ENCODE results near the gene LMO1. TPM values are rescaled to one million over a fixed set of nuclear protein-coding genes. Genes with fewer than 3 reads are reported as not detected.

LMO1 gene
- total and polyA plus RNA-seq, 9 of the 15 experiments (the other 6 are each of a cell fraction or from before 2014, with no cell fraction given) = not detected

DNA sequence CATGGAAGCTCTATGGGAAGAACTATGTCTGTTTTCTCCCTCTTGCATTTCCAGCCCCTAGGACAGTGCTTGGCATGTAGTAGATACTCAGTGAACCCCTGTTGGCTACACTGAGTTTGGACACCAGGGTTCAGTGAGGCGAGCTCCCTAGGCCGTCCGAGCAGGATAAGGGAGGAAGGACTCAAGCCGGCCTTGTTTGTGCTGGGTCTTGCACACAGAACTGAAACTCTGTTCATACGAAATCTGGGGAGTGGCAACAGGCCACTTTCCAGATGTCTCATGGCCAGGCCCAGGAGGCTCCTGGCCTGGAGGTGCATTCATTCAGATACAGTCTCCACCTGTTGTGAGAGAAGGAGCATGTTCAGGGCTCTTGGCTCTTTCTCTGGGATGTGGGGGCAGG lies 23.6 kb upstream of the LMO1 start:
- H3K4me3 ChIP-seq = no peak overlapping the region
- no peak overlapping the region for H3K9ac ChIP-seq (ENCODE audit: insufficient read depth in 1 of 2, low read depth in 2 of 2, low read length in 2 of 2)
- H3K9me3 ChIP-seq (replicated peaks; ENCODE audit: control insufficient read depth, insufficient read depth, low read depth, low read length) = no peaks in the 10 kb centered on the region
- no peak for FAIRE-seq
- H3K27me3 ChIP-seq (ENCODE audit: control insufficient read depth in 2 of 2, insufficient read depth in 2 of 2, low read length in 2 of 2) = peaks cover 11 to 46% of the 10 kb centered on the region in 2 experiments
- no peak overlapping the region for H2AFZ ChIP-seq (ENCODE audit: low read depth, low read length)
- no peak for ATAC-seq
- TF ChIP-seq SMARCA5 (IDR thresholded peaks at IDR 0.05) (no peak), MYBL2 (IDR thresholded peaks at IDR 0.05; ENCODE audit: low read depth) (no peak), MYBL2 (CRISPR knock-in tag; IDR thresholded peaks at IDR 0.05; ENCODE audit: borderline replicate concordance) (no peak), RFX1 (IDR thresholded peaks at IDR 0.05) (no peak)
- TF ChIP-seq, protein P1, sequence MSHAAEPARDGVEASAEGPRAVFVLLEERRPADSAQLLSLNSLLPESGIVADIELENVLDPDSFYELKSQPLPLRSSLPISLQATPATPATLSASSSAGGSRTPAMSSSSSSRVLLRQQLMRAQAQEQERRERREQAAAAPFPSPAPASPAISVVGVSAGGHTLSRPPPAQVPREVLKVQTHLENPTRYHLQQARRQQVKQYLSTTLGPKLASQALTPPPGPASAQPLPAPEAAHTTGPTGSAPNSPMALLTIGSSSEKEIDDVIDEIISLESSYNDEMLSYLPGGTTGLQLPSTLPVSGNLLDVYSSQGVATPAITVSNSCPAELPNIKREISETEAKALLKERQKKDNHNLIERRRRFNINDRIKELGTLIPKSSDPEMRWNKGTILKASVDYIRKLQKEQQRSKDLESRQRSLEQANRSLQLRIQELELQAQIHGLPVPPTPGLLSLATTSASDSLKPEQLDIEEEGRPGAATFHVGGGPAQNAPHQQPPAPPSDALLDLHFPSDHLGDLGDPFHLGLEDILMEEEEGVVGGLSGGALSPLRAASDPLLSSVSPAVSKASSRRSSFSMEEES (CRISPR knock-in tag; IDR thresholded peaks at IDR 0.05) = no peak
- ChIA-PET CTCF (ENCODE audit: low intra/inter-chr PET ratio) (no interaction called here), POLR2A (no interaction called here)
- no peaks in the 10 kb centered on the region; a peak in 1 of 5 replicates for H3K4me1 ChIP-seq (replicated peaks in 1 of 2; ENCODE audit: control insufficient read depth in 2 of 2, insufficient read depth in 2 of 2, low read length in 2 of 2)
- no peaks in the 10 kb centered on the region for H3K9me1 ChIP-seq (ENCODE audit: control insufficient read depth, insufficient read depth, low read length)
- WGBS (ENCODE audit: insufficient coverage, low coverage, missing lambda C conversion rate) = 4% methylated on average over 4 of the region's 5 CpGs
- H3K4me2 ChIP-seq (ENCODE audit: insufficient read depth, low read length) = no peak overlapping the region
- H3K27ac ChIP-seq (ENCODE audit: extremely low read depth, low read depth, low read length) = no peak overlapping the region
- no peak for DNase-seq (ENCODE audit: extremely low read depth in 1 of 4, low spot score in 3 of 4)
- no peaks in the 10 kb centered on the region for H3K36me3 ChIP-seq (ENCODE audit: control insufficient read depth, insufficient read depth, low read length)
- intact Hi-C loops (cut with micrococcal nuclease) (no loop called here), in situ Hi-C loops (cut with MboI) (no loop called here)
- no peaks in the 10 kb centered on the region for H3K79me2 ChIP-seq (ENCODE audit: control insufficient read depth, insufficient read depth, low read length)
- H4K20me1 ChIP-seq (replicated peaks; ENCODE audit: control insufficient read depth, insufficient read depth, low read length) = 0 out of 2 replicates have a peak, but pooled peaks cover 3% of the 10 kb centered on the region
- no TSS peak for BruUV-seq (replicated peaks)

DNA sequence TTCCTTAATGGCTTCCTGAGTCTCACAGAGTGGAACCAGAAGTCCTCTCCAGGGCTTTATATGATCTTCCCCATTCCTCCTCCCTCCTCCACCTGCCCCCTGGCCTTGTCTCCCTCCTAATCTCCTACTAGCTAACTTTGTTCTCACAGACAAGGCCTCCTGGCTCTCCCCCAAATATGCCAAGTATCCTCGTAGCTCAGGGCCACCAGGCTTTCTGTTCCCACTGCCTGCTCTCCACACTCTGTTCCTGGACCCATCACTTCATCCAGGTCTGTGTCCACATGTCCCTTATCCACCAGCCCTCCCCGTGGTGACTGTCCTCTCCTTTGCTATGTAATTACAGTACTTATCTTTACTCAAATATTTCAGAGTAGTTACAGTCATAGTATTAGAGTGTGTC lies 23.2 kb upstream of the LMO1 start:
- H3K9me1 ChIP-seq (ENCODE audit: control insufficient read depth, insufficient read depth, low read length) = no peaks in the 10 kb centered on the region
- in situ Hi-C loops (cut with MboI) = no loop called here
- 0% methylated on average over 2 of the region's 2 CpGs for WGBS (ENCODE audit: insufficient coverage, low coverage, missing lambda C conversion rate)
- no peak for TF ChIP-seq RBM17 (IDR thresholded peaks at IDR 0.05; ENCODE audit: borderline replicate concordance, low read depth, low read length)
- TF ChIP-seq SNIP1 (IDR thresholded peaks at IDR 0.05; ENCODE audit: low read depth) = no peak
- TF ChIP-seq ZBTB8A (IDR thresholded peaks at IDR 0.05; ENCODE audit: partially characterized antibody) = no peak
- no peak for TF ChIP-seq SAP30 (IDR thresholded peaks at IDR 0.05; ENCODE audit: borderline replicate concordance, insufficient read depth, low read depth, low read length, poor library complexity, severe bottlenecking)
- no peak for TF ChIP-seq SIRT6 (IDR thresholded peaks at IDR 0.05; ENCODE audit: low read depth, low read length)
- TF ChIP-seq ZNF778 (CRISPR knock-in tag; IDR thresholded peaks at IDR 0.05) = no peak
- no peak for TF ChIP-seq RBM25 (IDR thresholded peaks at IDR 0.05; ENCODE audit: low read depth, low read length, severe bottlenecking)
- TF ChIP-seq, protein P2, sequence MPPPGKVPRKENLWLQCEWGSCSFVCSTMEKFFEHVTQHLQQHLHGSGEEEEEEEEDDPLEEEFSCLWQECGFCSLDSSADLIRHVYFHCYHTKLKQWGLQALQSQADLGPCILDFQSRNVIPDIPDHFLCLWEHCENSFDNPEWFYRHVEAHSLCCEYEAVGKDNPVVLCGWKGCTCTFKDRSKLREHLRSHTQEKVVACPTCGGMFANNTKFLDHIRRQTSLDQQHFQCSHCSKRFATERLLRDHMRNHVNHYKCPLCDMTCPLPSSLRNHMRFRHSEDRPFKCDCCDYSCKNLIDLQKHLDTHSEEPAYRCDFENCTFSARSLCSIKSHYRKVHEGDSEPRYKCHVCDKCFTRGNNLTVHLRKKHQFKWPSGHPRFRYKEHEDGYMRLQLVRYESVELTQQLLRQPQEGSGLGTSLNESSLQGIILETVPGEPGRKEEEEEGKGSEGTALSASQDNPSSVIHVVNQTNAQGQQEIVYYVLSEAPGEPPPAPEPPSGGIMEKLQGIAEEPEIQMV (tag; conservative IDR thresholded peaks at IDR 0.05; ENCODE audit: low read depth) = no peak
- no peak for TF ChIP-seq ZC3H11A (IDR thresholded peaks at IDR 0.05; ENCODE audit: low read depth, low read length)
- TF ChIP-seq BMI1 (IDR thresholded peaks at IDR 0.05; ENCODE audit: low read length) = no peak

More for the DNA sequence above, 23.2 kb upstream of the LMO1 start:
- H3K27me3 ChIP-seq (ENCODE audit: control insufficient read depth in 2 of 2, insufficient read depth in 2 of 2, low read length in 2 of 2) = peaks cover 12 to 46% of the 10 kb centered on the region in 2 experiments
- no peaks in the 10 kb centered on the region; a peak in 1 of 5 replicates for H3K4me1 ChIP-seq (replicated peaks in 1 of 2; ENCODE audit: control insufficient read depth in 2 of 2, insufficient read depth in 2 of 2, low read length in 2 of 2)
- ChIA-PET POLR2A (no interaction called here), CTCF (ENCODE audit: low intra/inter-chr PET ratio) (no interaction called here)
- no peak for DNase-seq (ENCODE audit: extremely low read depth in 1 of 4, low spot score in 3 of 4)
- H3K79me2 ChIP-seq (ENCODE audit: control insufficient read depth, insufficient read depth, low read length) = no peaks in the 10 kb centered on the region
- H3K9ac ChIP-seq (ENCODE audit: insufficient read depth in 1 of 2, low read depth in 2 of 2, low read length in 2 of 2) = no peak overlapping the region
- BruUV-seq (replicated peaks) = no TSS peak
- intact Hi-C loops (cut with micrococcal nuclease) = no loop called here
- peaks cover 3% of the 10 kb centered on the region; the same call in 1 of the 2 replicates for H4K20me1 ChIP-seq (replicated peaks; ENCODE audit: control insufficient read depth, insufficient read depth, low read length)
- no peak overlapping the region for H3K4me3 ChIP-seq
- H3K9me3 ChIP-seq (replicated peaks; ENCODE audit: control insufficient read depth, insufficient read depth, low read depth, low read length) = no peaks in the 10 kb centered on the region
- FAIRE-seq = no peak
- H3K36me3 ChIP-seq (ENCODE audit: control insufficient read depth, insufficient read depth, low read length) = no peaks in the 10 kb centered on the region
- no peak overlapping the region for H3K27ac ChIP-seq (ENCODE audit: extremely low read depth, low read depth, low read length)
- no peak overlapping the region for H2AFZ ChIP-seq (ENCODE audit: low read depth, low read length)
- H3K4me2 ChIP-seq (ENCODE audit: insufficient read depth, low read length) = no peak overlapping the region
- no peak for ATAC-seq
